ENCODE results near the gene SMCO4.
"Not testable (repeated sequence)": the region's sequence is repeated elsewhere in the genome, so short reads cannot be mapped to it uniquely, and the experiment has no call there.

Gene SMCO4

DNA sequence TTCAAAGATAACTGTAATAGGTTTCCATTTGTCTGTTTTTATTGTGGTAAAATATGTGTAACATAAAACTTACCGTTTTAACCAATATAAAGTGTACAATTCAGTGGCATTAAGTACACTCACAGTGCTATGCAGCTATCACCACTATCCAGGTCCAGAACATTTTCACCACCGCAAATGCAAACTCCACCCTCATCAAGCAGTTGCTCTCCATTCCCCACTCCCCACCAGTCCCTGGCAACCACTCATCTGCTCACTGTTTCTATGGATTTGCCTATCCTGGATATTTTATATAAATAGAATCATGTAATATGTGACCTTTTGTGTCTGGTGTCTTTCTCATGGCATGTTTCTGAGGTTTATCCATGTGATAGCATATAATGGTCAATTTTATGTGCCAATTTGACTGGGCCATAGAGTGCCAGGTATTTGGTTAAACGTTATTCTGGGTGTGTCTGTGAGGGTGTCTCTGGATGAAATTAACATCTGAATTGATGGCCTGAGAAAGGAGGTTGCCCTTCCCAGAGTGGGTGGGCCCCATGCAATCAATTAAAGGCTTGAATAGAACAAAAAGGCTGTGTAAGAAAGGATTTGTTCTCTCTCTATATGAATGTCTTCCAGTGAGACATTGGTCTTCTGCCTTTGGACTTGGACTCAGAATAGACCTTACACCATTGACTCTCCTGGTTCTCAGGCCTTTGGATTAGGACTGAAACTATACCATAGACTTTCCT is 17.2 kb upstream of the SMCO4 start:
- in situ Hi-C loops (cut with MboI; ENCODE audit: low sequenced_read_pairs) = no loop called here

DNA sequence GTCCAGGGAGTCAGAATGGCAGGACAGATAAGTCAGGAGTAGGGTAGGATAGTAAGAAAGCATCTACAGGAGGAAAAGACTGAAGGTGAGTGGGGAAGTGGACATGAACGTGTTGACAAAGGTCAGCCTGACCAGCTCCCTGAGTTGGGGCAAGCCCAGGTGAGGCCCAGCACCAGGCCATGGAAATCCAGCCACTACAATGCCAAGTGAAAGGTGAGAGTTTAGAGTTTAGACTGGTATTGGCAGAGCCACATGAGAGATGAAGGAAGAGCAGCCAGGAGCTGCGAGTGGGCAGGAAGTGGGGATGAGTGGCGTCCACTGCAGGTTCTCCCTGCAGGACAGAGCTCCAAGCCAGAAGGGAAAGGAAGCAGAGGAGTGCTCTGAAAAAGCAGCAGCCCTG is 16.5 kb upstream of the SMCO4 start:
- in situ Hi-C loops (cut with MboI; ENCODE audit: low sequenced_read_pairs) = no loop called here

DNA sequence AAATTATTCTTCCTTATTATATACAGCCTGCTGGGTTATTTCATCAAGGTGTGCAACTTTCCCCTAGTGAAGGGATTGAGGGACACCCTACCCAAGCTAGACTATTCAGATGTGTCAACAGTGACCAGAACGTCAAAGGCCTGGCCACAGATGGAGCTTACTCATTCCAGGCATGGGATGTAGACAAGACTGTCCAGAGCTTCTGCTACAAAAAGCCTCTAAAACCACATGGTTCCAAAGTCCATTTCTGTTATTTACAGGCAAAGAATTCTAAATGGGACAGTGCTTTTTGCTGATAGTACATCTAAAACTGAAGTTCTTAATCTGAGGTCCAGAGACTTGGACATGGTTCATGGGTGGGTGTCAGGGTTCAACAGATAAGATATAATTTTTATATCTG is 9.7 kb upstream of the SMCO4 start:
- in situ Hi-C loops (cut with MboI; ENCODE audit: low sequenced_read_pairs) = no loop called here

DNA sequence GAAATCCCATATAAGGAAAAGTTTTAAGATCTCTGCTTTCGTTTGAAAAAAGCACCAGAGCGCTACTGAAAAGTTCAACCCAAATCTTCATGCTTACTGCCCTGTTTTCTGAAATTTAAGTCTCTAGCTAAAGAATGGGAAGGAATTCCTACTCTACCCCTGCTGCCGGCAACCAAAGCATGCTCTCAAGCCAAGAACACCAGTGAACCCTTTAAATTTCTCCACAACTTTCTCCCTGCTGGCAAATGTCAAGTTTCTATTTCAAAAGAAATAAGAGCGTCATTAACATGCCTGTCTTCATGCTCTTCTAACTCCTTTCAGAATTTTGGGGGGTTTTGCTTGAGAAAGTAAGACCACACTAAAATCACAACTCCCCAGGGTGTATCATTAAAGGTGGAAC is 6.8 kb upstream of the SMCO4 start:
- in situ Hi-C loops (cut with MboI; ENCODE audit: low sequenced_read_pairs) = no loop called here

DNA sequence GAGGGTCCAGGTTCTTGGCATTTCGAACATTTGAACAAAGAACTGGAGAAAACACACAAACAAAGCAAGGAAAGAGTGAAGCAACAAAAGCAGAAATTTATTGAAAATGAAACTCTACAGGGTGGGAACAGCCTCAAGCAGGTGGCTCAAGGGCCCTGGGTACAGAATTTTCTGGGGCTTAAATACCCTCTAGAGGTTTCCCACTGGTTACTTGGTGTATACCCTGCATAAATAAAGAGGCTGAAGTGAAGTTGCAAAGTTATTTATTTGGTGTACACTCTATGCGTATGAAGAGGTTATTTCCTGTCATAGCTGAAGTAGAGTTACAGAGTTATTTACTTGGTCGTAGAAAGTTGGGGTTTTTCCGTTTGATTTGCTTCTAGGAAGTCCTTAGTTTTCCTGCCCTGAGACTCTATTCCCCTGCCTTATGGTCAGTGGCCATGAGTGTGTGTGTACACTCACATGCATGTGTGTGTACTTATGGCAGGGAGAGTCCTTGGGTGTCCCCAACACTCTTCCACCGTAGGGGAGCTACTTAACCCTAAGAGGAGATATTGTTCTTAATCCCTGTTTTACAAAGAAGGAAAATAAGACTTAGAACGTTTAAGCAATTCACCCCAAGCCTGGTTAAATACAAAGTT is 5.6 kb upstream of the SMCO4 start:
- in situ Hi-C loops (cut with MboI; ENCODE audit: low sequenced_read_pairs) = no loop called here

DNA sequence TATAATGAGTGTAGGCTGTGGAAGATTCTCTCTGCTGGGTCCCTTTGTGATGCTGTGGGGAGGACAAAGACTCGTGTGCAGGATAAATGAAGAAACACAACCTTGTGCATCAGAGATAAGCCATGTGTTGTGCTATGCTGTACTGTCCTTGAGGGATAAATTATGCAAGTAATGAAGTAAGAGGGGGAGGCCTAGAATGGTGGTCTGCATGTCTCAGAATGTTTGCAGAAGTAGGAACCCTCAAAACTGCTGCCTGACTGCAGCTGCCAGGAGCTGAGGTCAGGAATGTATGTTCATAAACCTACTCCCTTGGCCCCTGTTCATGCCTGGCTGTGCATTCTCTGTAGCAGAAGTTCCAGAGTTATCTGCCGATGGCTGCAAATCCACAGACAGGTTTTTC is 4.6 kb upstream of the SMCO4 start:
- in situ Hi-C loops (cut with MboI; ENCODE audit: low sequenced_read_pairs) = no loop called here

DNA sequence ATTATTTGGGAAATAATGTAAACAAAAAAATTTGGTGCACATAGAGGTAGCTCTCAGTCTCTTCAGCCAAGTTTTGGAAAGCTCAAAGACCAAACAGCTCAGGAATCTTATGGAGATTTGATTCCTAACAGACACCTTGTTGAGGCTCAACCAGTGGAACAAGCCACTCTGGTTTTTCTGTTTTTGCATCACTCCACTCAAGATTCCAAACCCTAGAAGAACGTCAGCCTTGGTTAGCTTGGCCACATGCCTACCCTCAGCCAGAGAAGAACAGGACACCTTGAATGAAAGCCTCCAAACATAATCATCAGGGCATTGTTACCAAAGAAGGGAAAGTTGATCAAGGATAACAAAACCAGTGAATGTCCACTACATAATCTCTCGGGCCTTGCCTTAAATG is 3.8 kb upstream of the SMCO4 start:
- in situ Hi-C loops (cut with MboI; ENCODE audit: low sequenced_read_pairs) = no loop called here

DNA sequence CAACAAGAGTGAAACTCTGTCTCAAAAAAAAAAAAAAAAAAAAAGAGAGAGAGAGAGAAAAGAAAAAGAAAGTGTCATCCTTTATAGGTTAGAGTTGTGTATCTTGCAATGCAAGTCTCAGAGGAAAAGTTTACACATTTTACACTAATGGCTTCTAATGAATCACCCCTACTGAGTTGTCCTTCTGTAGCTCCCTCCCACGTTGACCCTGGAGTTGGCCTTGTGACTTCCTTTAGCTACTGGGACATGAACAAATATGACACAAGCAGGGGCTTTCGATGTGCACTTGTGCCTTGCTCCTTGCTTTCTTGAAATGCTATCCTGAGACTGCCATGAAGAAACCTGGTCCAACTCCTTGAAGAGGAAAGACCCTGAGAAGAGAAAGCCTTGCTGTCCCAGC is 2.4 kb upstream of the SMCO4 start:
- in situ Hi-C loops (cut with MboI; ENCODE audit: low sequenced_read_pairs) = no loop called here

DNA sequence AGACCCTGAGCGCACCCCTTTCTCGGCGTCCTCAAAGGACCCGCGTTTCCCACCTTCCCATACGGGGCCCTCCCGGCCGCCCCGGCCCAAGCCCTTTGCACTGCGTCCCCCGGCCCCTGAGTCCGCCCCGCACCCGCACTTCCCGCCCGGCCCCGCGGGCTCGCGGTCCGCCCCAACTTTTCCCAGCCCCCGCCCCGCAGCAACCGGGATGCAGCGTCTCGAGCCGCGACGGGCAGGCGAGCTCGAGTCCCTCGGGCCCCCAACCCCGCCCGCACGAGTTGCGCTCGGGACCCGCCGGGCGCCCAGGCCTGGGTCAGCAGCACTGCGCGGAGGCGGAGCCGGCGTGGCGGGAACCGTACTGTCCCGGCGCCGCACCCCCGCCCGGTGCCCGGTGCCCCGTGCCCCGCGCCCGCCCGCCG is 371 bp downstream of the SMCO4 start:
- in situ Hi-C loops (cut with MboI; ENCODE audit: low sequenced_read_pairs) = no loop called here

DNA sequence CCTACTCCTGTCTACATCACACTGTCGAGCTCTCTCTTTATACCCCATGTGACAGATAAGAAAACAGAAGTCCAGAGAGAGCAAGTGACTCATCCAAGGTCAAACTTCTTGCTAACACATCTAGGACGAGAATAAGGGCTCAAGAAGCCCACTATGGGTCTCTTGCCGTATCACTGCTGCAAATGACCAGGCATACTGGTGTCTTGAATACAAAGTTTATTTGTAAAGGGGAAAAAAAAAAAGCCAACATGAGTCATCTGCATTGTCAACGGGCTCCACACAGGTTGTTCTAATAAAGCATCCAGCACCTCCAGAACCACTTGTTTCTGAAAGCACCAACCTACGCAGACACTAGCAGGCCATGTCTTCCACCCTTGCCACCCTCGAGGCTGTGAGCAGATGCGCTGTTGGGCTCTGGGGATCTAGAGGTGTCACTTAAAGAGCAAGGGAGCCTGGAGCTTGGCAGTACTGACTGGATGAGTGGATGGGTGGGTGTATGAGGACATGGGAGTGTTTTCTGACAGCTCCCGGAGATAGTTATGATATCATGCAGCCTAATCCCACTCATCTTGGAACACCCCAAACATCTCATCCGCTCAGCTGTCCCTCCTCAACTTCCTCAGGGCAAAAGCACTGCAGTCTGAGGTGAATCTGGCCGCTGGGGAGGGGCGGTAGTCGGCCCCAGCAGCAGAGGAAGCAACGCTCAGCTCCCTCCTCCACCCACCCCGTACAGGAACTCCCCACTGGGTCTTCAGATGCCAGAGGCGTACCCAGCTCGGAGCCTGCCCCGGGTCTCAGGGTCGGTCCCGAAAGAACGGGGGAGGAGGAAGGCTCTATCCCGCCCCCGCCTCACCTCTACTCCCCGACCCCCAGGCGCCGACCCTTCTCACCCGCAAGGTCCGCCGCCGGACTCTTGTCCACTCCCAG is 1.0 kb downstream of the SMCO4 start:
- in situ Hi-C loops (cut with MboI; ENCODE audit: low sequenced_read_pairs) = no loop called here

DNA sequence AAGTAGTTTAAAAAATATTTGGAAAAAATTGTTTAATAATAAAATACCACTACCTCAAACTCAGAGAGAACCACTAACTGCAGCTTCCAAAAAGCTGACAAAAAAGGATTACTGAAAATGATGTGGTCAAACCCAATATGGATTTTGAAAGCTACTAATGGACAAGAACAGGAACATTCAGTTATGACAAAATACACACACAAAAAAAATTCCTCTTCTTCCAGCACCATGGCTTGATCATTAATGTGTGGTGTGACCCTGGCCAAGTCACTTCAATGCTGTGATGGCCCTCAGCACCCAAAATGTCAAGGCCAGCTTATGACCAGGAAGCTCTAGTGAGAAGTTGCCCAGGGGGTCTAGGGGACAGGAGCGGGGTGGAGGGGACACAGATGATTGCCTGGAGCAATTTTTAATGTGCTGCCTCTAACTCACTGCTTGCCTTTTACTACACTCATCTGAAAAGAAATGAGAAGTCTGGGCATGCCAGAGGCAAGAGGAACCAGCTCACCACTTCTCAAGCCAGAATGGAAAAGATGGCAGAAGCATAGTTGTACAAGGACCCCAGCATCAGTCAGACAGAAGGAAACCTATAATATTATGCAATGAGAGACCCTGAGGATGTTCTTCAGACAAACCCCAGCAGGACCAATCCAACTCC is 2.2 kb downstream of the SMCO4 start:
- in situ Hi-C loops (cut with MboI; ENCODE audit: low sequenced_read_pairs) = no loop called here

DNA sequence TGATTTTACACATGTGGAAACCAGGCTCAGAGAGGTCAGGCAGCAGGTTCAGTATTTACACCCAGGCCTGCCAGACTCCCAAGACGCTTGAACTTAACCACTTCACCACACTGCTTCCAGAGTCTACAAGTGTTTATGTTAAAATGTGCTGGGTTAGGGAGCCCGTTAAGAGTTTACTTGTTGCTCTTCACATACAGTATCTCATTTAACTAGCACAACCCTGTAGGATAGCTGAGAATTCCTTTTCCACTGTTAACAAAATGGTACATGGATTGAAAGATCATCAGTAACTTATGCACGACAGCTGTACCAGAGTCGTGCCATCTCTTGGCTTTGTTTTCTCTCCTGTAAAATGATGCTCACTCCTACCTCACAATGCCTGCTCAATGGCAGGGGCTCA is 2.9 kb downstream of the SMCO4 start:
- in situ Hi-C loops (cut with MboI; ENCODE audit: low sequenced_read_pairs) = no loop called here

DNA sequence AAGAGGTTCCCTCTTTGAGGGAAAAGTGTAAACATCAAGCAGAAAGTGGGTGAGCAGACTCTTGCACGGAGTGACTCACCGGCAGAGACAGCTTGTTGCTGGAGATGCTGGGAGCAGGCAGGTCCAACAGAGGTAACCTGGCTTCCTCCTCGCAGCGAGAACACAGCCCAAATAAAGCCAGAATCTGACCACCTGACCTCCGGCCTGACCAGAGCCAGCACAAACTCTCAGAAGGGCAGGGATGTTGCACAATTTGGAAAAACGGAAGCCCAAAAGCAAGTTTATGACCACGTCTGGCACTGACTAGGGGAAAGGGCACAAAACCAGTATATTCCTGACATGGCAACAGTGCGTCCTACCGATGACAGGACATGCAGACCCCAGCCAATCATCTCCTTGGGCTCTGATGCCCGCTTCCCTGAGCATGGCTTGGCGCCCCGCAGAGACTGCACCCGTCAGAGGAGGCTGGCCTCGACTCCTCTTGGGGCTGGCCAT is 5.4 kb downstream of the SMCO4 start:
- in situ Hi-C loops (cut with MboI; ENCODE audit: low sequenced_read_pairs) = no loop called here

DNA sequence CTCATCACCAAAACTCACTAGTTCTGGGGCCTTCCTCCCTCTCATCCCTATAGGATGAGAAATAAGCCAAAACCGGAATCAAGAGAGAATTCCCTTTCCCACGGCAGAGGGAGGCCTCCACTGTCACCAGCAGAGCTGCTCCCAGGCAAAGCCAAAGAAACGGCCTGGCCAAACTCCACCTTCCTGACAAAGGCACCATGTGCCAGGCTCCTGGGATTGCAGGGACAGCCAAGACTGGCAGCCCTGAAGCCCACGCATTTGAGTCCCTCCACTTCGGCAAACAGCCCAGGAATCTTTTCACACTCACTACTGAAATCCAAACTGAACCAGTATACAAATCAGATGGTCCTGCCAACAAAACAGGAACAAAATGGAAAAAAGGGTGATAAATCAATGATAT is 6.1 kb downstream of the SMCO4 start:
- in situ Hi-C loops (cut with MboI; ENCODE audit: low sequenced_read_pairs) = no loop called here

DNA sequence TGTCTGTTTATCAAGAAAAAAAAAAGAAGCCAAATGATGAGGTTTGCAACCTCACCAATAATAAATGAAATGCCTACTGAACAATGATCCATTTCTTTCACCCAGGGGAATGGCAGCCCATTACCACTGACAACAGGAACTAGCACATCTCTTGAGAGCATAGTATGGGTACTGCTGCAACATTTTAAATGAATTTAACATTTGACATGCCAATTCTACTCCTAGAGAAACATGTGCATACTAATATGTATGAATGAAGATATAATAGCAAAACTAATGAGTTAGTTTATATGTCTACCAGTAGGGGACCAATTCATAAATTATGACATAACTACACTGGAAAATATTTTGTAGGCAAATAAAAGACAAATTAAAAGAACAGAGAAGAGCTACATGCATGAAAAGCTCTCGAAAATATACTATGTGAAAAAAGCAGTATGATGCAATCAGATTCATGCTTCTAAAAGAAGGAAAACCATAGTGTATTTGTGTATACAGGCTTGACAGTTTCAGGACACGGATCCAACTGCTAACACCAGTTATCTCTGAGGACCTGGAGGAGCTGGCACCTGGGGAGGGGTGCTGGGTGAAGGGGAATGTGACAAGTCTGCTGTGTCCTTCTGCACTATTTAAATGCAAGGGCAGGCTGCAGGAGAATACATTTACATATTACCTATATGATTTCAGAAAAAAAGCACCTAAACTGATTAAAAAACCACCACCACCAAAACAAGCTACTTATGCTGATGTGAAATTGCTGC is 6.9 kb downstream of the SMCO4 start:
- in situ Hi-C loops (cut with MboI; ENCODE audit: low sequenced_read_pairs) = no loop called here

DNA sequence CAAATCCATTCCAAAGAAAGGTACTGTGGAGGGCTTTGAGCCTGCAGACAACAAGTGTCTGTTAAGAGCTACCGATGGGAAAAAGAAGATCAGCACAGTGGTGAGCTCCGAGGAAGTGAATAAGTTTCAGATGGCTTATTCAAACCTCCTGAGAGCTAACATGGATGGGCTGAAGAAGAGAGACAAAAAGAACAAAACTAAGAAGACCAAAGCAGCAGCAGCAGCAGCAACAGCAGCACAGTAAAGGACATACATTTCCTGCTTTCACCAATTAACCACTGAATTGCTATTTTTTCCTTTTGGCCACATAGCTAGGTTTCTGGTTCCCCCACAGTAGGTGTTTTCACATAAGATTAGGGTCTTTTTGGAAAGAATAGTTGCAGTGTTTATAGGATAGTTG is 7.6 kb downstream of the SMCO4 start:
- in situ Hi-C loops (cut with MboI; ENCODE audit: low sequenced_read_pairs) = not testable (repeated sequence)

DNA sequence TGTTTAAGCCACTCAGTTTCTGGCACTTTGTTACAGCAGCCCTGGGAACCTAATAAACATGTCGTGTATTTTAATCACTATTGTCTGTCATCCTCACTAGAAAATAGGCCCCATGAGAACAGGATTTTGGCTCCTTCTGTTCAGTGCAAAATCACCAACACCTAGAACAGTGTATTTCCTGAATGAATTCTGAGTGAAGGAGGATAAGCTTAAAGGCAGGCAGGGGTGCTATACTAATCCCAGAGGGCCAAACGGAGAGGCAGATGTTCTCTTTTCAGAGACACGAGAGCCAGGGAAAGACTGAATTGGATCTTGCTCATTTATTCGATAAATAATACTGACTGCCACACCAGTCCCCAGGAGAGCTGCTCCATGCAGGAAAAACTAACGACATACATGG is 10.4 kb downstream of the SMCO4 start:
- in situ Hi-C loops (cut with MboI; ENCODE audit: low sequenced_read_pairs) = no loop called here

DNA sequence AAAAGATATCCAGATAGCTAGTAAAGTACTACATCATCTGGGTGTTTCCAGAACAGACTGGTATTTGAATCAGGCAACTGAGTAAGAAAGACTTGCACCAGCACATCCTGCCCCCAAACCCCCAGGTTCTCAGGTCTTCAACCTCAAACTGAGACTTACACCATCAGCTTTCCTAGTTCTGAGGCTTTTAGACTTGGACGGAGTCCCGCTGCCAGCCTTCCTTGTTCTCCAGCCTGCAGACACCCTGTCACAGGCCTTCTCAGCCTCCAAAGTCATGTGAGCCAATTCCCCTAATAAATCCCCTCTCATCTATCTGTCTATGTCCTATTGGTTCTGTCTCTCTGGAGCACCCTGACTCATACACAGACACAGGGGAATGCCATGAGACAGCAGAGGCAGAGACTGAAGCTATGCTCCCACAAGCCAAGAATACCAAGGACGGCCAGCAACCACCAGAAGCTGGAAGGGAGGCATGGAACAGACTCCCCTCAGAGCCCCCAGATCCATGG is 10.9 kb downstream of the SMCO4 start:
- in situ Hi-C loops (cut with MboI; ENCODE audit: low sequenced_read_pairs) = no loop called here

DNA sequence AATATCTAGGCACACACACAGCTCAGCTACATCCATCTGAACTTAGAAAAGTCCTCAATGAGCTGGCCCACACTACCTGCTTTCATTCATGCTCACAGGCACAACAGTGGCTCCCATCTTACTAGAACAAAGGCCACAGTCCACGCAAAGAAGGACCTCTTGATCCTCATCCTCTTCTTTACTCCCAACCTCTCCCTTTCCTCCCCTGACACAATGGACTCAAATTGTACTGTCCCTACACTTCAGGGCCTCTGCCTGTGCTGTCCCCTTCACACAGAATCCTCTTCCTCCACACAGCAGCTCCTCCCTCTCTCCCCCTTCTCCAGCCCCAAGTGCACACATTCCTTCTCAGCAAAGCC is 12.7 kb downstream of the SMCO4 start:
- in situ Hi-C loops (cut with MboI; ENCODE audit: low sequenced_read_pairs) = no loop called here
